DMS153 treated with DMSO at 0.1 percent for 48 hours (cell line): ENCODE data around the gene USP44.
"Not testable (repeated sequence)": the region's sequence is repeated elsewhere in the genome, so short reads cannot be mapped to it uniquely, and the experiment has no call there.

Experiments used
- DNase-seq: peaks from one replicate; lab custom pipeline; 2025; ENCODE audit not compliant: unreplicated experiment; lab: John Stamatoyannopoulos, UW

The USP44 gene

DNA sequence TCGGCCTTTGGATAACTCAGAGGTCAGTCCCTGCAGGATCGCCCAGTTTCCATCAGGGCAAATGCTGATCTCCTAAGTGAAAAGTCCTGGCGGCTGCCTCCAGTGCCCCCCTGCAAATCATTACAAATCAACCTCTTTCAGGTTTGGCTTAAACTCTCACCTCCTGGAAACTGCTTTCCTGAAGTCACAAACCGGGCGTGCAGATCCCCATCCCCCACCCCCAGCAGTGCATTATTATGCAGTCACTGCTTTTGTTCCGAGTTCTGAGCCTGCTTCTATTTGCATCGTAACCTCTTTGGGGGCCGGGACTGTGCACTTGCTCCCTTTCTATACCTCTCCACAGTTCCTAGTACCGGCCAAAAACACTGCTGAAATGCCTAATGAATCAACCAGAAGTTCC lies at the start of gene USP44:
Gene USP44, minus strand, starts transcription at position 172 of the 400 bp plus-strand sequence. CDS start 17,220 bp downstream, outside the sequence.
- no peak for DNase-seq

GRCh38 chr12:95600567-95600966 lies 49.3 kb upstream of the USP44 start:
- DNase-seq = no peak

DNA sequence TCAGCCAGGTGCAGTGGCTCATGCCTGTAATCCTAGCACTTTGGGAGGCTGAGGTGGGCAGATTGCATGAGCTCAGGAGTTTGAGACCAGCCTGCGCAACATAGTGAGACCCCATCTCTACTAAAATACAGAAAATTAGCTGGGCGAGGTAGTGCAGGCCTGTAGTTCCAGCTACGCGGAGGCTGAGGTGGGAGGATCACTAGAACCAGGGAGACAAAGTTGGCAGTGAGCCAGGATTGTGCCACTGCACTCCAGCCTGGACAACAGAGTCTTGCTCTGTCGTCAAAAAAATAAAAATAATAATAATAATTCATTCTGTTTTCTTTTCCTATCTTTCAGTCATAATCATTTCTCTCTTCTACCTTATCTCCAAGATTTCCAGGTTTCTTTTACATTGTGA lies 48.6 kb upstream of the USP44 start:
- DNase-seq = no peak

GRCh38 chr12:95594136-95594535 lies 42.9 kb upstream of the USP44 start:
- DNase-seq = no peak

GRCh38 chr12:95593266-95593871 lies 42.1 kb upstream of the USP44 start:
- DNase-seq = no peak

GRCh38 chr12:95591731-95592130 lies 40.5 kb upstream of the USP44 start:
- no peak for DNase-seq

- no peak for DNase-seq
Observed at GRCh38 chr12:95590775-95591174, 39.5 kb upstream of the USP44 start.

DNA sequence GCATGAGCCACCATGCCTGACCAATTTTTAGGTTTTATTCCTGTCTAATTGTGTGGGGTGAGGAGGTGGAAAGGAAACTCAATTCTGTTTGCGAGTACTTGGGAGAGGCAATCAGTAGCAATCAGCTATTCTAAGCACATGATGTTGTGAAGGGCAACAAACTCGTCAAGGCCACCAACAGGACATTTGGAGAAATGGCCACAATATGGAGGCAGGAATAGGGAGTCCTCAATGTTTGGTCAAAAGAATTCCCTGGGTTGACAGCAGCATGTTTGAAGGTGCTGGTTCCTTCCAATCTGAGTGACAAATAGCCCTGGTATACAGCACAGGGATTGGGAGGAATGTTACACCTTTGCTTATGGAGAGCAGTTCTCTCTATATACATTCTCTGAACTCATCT lies 32.7 kb upstream of the USP44 start:
- DNase-seq = no peak

DNA sequence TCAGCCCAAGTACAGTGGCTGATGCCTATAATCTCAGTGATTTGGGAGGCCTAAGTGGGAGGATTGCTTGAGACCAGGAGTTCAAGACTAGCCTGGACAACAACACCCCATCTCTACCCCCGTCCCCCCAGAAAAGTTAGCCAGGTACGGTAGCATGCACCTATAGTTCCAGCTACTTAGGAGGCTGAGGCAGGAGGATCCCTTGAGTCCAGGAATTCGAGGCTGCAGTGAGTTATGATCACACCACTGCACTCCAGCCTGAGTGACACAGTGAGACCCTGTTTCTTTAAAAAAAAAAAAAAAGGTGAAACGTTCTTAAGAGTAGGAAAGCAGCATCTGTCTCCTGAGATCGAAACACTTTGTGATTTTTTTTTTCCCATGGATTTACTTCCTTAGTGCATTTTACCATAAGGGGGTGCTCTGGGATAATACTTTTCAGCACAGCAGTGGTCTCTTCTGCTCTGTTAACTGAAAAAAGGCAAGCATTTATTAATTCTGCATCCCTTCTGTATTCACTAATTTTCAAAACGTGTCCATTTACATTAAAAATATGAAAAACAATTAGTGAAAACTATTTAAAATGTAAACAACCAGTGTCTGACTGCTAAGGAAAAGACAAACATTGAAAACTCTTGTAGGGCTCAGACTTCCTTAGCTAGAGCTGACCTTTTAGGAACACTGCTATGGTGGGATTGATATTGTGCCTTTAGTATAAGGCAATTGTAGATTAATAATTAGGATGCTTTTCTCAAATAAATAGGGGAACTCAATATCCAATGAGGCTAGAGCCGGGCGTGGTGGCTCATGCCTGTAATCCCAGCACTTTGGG lies 31.2 kb upstream of the USP44 start:
- peak; percentile 43 for DNase-seq

DNA sequence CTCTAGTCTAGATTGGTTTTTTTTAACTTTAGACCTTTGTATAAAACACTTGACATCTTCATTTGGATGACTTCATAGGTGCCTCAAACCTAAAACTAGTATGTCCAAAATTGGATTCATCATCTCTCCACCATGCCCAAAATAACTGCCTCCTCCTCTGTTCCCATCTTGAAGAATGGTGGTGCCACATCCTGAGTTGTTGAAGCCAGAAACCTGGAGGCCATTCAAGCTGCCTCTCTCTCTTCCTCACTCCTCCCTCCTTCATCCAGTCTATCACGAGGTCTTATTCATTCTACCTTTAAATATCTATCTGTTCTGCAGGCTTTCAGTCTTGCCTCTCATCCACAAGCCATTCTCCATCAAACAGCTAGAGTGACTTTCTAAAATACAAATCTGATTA lies 26.5 kb upstream of the USP44 start:
- no peak for DNase-seq

DNA sequence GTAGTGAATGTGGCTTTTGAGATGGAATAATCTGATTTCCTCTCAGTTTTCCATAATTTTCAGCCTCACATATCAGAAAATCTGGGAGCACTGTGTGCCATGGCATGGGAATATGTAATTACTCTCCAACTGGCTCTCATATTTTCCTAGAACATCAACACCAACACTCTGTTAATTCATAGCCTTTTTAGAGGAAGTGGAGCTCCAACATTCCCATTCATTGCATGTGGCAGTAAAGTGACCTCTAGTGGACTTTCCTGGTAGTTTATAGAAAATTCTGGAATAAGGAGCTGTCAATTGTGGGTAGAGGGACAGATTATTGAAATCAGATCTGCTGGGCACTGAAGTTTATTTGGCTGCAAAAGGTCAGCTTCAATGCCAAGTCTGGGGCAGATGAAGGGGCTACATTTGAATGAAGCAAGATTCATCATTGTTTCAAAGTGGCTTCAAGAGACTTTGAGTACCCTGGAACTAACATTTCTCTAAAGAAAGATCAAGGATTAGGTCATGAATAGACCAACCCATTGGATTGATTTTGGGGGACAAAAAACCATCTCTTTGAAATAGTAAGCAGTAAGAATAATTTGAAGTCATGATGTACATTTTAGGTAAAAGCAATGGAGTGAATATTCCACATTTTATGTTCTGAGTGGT lies 23.6 kb upstream of the USP44 start:
- DNase-seq = peak; percentile 39

DNA sequence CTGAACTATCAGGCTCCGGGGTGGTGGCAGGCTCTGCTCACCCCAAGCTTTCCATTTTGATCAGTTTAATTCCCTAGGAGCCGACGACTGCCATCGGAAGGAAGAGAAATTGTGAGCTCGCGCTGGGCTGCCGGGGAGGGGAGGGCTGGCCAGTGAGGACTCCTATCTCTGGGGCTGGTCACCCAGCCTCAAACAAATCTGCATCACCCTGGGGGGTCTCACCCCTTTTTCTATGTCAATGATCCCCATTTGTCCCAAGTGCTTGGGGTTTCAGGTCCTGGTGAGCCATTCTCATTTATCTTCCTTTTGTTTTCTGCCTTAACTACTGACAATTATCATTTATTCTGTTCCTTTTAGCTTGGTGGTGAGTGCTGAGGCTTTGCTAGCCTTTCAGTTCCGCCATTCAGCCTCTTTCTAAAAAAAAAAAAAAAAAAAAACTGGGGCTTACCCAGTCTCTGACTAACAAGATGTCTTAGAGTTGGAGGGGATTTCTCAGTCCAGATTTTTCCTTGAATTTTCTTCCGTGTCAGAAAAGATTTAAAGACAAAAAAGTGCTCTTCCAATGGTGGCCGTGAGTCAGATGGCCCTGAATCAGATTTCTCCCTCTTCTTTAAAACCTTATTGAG lies 22.8 kb upstream of the USP44 start:
- no peak for DNase-seq

GRCh38 chr12:95571369-95571768 lies 20.1 kb upstream of the USP44 start:
- DNase-seq = no peak

DNA sequence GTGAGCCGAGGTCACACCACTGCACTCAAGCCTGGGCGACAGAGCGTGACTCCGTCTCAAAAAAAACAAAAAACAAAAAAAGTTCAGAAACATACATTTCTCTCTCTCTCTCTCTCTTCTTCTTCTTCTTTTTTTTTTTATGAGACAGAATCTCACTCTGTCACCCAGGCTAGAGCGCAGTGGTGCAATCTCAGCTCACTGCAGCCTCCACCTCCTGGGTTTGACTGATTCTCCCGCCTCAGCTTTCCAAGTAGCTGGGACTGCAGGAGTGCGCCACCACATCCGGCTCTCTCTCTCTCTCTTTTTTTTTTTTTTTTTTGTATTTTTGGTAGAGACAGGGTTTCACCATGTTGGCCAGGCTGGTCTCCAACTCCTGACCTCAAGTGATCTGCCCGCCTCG lies 16.8 kb upstream of the USP44 start:
- not testable (repeated sequence) for DNase-seq

DNA sequence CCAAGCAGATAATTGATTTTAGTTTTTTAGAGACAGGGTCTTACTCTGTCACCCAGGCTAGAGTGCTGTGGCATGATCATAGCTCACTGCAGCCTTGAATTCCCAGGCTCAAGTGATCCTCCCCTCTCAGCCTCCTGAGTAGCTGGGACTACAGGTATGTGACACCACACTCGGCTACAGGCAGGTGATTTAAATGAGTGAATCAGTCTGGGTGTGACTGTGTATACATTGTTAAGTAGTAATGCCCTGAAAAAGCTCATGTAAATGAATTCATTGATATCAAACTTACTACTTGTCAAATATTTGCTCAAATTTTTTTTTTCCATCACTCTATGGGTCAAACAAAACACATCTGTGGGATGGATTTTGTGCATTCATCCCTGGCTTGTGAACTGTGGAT lies 6.3 kb upstream of the USP44 start:
- no peak for DNase-seq

GRCh38 chr12:95554532-95555071 lies 3.3 kb upstream of the USP44 start:
- no peak for DNase-seq

DNA sequence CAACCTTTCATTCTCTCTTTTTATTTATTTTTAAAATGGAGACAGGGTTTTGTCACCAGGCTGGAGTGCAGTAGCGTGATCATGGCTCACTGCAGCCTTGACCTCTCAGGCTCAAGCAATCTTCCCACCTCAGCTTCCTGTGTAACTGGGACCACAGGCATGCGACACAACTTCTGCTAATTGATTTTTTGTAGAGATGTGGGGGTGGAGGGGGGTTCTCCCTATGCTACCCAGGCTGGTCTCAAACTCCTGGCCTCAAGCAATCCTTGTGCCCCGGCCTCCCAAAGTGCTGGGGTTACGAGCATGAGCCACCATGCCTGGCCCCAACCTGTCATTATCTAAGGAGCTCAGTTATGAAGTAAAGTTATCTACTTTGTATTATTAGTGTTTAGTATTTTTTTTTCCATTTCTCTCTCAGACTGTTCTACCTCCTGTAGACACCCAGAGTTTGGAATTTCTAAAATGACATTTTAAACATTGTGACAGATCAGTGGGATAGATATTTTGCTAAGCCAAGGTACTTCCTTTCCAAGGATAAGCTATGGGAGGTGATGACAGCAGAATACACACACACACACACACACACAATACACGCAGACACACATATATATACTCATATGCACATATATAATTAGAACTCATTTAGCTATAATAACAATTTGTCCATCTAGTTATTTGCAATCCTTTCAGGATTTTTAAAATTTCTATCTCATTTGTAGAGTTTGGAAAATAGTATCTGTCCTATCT lies 2.1 kb upstream of the USP44 start:
- DNase-seq = no peak

- no peak for DNase-seq
Observed at GRCh38 chr12:95551913-95552516, 739 bp upstream of the USP44 start.

DNA sequence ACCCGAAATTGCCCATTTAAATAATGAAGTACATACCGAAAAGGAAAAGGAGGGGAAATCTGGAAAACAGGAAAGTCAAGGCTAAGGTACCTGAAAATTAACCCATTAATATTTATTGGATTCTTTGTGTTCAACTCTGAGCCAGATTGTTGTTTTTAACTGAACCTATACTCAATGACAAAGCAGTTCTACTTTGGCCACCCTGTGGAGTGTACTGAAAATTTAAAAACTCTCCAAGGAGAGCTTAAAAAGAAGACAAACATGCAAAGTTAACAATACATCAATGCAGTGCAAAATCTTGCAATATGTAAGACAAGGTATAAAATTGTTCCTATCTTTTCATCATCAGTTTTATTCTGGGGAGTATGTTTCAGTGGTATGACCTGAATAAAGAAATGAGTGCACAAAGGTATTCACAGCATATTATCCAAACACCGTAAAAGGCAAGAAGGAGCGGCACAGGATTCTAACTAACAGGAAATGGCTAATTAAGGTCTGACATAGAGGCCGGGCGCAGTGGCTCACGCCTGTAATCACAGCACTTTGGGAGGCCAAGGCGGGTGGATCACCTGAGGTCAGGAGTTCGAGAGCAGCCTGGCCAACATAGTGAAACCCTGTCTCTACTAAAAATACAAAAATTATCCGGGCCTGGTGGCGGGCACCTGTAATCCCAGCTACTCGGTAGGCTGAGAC lies 1.7 kb downstream of the USP44 start:
- no peak for DNase-seq
